ENCODE data around the gene C1QTNF8. TPM values are rescaled to one million over a fixed set of nuclear protein-coding genes. Genes with fewer than 3 reads are reported as not detected.

The C1QTNF8 gene
- total and polyA plus RNA-seq, 2 of the 13 experiments (the other 11 are each of a cell fraction or from before 2014, with no cell fraction given): 0.09 TPM; not detected in 1

- TF ChIP-seq, protein P1, sequence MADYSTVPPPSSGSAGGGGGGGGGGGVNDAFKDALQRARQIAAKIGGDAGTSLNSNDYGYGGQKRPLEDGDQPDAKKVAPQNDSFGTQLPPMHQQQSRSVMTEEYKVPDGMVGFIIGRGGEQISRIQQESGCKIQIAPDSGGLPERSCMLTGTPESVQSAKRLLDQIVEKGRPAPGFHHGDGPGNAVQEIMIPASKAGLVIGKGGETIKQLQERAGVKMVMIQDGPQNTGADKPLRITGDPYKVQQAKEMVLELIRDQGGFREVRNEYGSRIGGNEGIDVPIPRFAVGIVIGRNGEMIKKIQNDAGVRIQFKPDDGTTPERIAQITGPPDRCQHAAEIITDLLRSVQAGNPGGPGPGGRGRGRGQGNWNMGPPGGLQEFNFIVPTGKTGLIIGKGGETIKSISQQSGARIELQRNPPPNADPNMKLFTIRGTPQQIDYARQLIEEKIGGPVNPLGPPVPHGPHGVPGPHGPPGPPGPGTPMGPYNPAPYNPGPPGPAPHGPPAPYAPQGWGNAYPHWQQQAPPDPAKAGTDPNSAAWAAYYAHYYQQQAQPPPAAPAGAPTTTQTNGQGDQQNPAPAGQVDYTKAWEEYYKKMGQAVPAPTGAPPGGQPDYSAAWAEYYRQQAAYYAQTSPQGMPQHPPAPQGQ (CRISPR knock-in tag; IDR thresholded peaks at IDR 0.05; ENCODE audit: borderline replicate concordance): no peak
- TF ChIP-seq GABPA (IDR thresholded peaks at IDR 0.05; ENCODE audit: low read depth, low read length) (no peak), GABPA (CRISPR knock-in tag; IDR thresholded peaks at IDR 0.05; ENCODE audit: low read depth) (no peak), XRCC5 (optimal IDR thresholded peaks at IDR 0.05; ENCODE audit: low read length) (no peak), ZNF124 (CRISPR knock-in tag; IDR thresholded peaks at IDR 0.05) (no peak), SMAD9 (CRISPR knock-in tag; IDR thresholded peaks at IDR 0.05) (no peak), SKI (IDR thresholded peaks at IDR 0.05; ENCODE audit: partially characterized antibody) (no peak), DZIP1 (CRISPR knock-in tag; IDR thresholded peaks at IDR 0.05) (no peak)
- TF ChIP-seq, protein P2, sequence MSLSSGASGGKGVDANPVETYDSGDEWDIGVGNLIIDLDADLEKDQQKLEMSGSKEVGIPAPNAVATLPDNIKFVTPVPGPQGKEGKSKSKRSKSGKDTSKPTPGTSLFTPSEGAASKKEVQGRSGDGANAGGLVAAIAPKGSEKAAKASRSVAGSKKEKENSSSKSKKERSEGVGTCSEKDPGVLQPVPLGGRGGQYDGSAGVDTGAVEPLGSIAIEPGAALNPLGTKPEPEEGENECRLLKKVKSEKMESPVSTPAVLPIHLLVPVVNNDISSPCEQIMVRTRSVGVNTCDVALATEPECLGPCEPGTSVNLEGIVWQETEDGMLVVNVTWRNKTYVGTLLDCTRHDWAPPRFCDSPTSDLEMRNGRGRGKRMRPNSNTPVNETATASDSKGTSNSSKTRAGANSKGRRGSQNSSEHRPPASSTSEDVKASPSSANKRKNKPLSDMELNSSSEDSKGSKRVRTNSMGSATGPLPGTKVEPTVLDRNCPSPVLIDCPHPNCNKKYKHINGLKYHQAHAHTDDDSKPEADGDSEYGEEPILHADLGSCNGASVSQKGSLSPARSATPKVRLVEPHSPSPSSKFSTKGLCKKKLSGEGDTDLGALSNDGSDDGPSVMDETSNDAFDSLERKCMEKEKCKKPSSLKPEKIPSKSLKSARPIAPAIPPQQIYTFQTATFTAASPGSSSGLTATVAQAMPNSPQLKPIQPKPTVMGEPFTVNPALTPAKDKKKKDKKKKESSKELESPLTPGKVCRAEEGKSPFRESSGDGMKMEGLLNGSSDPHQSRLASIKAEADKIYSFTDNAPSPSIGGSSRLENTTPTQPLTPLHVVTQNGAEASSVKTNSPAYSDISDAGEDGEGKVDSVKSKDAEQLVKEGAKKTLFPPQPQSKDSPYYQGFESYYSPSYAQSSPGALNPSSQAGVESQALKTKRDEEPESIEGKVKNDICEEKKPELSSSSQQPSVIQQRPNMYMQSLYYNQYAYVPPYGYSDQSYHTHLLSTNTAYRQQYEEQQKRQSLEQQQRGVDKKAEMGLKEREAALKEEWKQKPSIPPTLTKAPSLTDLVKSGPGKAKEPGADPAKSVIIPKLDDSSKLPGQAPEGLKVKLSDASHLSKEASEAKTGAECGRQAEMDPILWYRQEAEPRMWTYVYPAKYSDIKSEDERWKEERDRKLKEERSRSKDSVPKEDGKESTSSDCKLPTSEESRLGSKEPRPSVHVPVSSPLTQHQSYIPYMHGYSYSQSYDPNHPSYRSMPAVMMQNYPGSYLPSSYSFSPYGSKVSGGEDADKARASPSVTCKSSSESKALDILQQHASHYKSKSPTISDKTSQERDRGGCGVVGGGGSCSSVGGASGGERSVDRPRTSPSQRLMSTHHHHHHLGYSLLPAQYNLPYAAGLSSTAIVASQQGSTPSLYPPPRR (CRISPR knock-in tag; IDR thresholded peaks at IDR 0.05; ENCODE audit: borderline replicate concordance): no peak
Measured at GRCh38 chr16:1065469-1066128, 30.4 kb downstream of the C1QTNF8 start (continued).
